ENCODE results near the gene FXR2.
A peak's percentile ranks its signal among the peaks of the same experiment; 100 is the strongest.

FXR2 gene

DNA sequence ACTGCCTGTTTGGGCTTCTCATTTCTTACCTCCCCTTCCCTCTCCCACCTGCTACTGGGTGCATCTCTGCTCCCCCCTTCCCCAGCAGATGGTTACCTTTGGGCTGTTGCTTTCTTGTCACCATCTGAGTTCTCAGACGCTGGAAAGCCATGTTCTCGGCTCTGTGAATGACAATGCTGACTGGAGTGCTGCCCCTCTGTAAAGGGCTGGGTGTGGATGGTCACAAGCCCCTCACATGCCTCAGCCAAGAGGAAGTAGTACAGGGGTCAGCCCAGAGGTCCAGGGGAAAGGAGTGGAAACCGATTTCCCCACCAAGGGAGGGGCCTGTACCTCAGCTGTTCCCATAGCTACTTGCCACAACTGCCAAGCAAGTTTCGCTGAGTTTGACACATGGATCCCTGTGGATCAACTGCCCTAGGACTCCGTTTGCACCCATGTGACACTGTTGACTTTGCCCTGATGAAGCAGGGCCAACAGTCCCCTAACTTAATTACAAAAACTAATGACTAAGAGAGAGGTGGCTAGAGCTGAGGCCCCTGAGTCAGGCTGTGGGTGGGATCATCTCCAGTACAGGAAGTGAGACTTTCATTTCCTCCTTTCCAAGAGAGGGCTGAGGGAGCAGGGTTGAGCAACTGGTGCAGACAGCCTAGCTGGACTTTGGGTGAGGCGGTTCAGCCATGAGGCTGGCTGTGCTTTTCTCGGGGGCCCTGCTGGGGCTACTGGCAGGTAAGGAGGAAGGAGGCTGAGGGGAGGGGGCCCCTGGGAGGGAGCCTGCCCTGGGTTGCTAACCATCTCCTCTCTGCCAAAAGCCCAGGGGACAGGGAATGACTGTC, 35.5 kb downstream of the FXR2 start, which contains the start of gene CD68:
CD68 (plus strand) TSS at position 638 of the 833 bp plus-strand sequence; CDS start at position 678, 40 bp downstream.
- peak in 21 of 42 donors; percentile 24 to 84 (median 54) for DNase-seq
- intact Hi-C loops (cut with DNase I), result loop anchor here (10.0 kb wide), 1 partner anchor 224 kb away; the partner anchor contains the start of genes KCTD11 and TMEM95

DNA sequence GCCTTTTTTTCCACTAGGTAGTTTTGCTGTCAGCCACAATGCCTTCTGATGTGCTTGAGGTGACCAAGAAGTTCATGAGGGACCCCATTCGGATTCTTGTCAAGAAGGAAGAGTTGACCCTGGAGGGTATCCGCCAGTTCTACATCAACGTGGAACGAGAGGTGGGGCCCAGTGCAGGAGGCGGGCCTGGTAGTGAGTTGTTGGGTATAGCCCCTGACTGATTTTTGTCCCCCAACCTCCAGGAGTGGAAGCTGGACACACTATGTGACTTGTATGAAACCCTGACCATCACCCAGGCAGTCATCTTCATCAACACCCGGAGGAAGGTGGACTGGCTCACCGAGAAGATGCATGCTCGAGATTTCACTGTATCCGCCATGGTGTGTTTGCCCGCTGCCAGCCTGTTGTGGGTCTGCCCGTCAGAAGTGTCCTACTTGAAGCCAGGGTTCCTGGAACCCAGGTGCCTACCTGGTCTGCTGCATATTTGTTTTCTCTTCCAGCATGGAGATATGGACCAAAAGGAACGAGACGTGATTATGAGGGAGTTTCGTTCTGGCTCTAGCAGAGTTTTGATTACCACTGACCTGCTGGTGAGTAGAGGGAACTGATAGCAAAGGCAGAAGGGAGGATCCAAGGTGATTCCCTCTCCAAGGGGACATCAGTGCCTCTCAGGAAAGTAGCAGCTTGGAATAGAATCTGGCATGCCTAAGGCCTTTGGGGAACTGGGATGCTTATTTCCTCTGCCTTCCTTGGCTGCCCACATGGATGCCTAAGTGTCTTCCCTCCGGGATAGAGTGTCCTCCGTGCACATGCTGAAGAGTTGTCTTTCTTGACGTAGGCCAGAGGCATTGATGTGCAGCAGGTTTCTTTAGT, 37.1 kb downstream of the FXR2 start:
- no peak for DNase-seq
- intact Hi-C loops (cut with DNase I), result loop anchor here (10.0 kb wide), 1 partner anchor 223 kb away; the partner anchor contains the start of genes KCTD11 and TMEM95

DNA sequence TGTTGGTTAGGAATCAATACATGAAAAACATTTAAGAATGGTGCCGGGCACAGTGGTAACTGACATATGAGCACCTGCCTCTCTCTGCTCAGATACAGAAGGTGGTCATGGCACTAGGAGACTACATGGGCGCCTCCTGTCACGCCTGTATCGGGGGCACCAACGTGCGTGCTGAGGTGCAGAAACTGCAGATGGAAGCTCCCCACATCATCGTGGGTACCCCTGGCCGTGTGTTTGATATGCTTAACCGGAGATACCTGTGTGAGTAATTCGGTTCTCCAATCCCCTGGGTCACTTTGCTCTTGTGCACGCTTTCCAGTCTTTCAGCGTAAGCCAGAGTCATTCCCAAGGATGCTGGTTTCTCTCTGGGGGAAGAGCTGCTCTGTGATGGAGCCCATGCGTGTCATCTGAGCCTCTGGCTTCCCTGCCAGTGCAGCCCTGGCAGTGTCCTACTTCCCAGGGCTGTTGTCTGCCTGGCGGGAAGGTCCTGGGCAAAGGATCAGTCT, 38.2 kb downstream of the FXR2 start:
- intact Hi-C loops (cut with DNase I), result loop anchor here (10.0 kb wide), 1 partner anchor 222 kb away; the partner anchor contains the start of genes KCTD11 and TMEM95
- no peak for DNase-seq

DNA sequence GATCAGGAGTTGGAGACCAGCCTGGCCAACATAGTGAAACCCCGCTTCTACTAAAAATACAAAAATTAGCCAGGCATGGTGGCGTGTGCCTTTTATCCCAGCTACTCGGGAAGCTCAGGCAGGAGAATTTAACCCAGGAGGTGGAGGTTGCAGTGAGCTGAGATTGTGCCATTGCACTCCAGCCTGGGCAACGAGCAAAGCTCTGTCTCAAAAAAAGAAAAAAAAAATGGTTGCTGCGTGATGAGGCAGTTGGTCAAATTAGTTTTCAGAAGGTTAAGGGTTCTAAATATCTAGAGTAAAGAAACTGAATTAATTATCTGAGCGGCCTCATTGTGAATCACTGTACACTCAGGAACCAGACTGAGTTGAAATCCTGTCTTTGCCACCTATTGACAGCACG, 38.7 kb downstream of the FXR2 start:
- DNase-seq, result no peak
- intact Hi-C loops (cut with DNase I), result loop anchor here (10.0 kb wide), 1 partner anchor 221 kb away; the partner anchor contains the start of genes KCTD11 and TMEM95

DNA sequence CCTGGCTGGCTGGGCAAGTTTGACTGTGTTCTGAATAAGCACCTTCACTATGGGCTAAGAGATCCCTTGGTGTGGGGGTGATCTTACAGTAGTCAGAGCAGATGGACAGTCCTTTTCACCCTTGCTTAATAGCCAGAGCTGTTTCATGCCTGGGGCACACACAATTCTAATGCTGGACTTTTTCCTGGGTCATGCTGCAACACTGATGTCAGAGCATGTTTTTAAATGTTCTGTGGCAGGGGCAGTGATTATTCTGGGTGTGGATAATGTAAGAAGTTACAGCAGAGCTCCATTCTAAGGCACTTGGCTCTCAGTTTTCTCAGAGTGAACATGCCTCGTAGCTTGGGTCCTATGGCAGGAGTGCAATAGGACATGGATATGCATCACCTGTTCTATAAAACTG, 39.2 kb downstream of the FXR2 start:
- no peak for DNase-seq
- intact Hi-C loops (cut with DNase I), result loop anchor here (10.0 kb wide), 1 partner anchor 221 kb away; the partner anchor contains the start of genes KCTD11 and TMEM95

DNA sequence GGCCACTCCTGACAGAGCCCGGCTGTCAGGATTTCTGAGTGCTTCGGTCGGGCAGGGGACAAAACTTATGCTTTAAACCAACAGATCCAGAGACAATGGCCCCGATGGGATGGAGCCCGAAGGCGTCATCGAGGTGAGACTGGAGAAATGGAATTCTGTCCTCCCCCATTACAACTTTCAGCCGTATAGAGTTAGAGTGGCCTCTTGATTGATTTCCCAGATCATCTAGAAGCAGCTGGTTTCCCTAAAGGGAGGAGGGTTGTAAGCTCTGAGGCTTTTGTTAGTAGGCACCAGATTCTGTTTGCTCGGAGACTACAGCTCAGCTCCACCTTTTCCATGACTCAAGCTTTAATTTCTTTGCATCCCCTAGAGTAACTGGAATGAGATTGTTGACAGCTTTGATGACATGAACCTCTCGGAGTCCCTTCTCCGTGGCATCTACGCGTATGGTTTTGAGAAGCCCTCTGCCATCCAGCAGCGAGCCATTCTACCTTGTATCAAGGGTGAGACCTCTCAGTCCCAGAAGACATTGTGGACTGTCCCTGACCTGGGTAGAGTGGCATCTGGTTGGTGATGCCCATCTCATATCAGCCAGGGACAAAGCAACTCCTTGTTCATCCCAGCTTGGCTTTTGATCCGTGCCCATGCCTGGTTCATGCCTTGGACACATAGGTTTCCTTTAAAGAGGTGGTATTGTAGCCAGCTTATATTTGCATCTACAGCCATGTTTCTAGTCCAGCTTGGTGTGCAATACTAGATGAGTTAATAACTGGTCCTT, 40.3 kb downstream of the FXR2 start:
- intact Hi-C loops (cut with DNase I), result loop anchor here (10.0 kb wide), 1 partner anchor 220 kb away; the partner anchor contains the start of genes KCTD11 and TMEM95
- DNase-seq, result no peak

DNA sequence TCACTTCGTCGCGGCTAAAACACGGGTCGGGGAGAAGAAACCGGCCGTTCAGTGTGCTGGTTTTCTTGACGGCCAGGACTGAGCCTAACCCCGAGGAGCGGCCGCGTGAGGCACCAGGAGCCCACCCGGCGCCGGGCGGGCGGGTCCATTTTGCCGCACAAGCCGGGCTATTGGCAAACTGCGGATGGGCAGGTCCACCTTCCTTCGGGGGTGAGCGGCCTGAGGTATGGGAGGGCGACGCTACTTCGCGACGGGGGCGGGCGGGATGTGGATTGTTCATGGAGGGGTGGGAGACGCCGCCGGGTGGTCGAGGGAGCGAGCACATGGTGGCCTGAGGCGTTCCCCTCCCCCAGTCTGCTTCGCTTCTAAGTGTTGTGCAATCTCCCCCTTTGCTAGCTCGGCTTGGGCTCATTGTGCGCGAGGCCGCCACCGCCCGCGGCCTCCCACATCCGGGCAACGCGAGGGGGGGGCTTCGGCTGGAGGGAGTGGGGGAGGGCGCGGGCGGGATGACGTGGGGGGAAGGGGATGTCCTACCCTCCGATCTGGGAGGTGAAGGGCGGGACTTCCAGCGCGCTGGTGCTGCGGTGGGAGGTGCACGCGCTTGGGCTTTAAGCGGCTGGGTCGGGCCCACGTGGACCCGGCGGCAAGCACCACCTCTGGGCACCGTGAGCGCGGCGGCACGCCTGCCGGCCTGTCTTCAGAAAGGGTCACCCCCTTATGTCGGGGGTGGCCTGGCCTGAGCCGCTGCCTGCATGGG, 41.2 kb downstream of the FXR2 start:
- DNase-seq, result peak; percentile 76 to 95 (median 89)
- intact Hi-C loops (cut with DNase I), result loop anchor here (10.0 kb wide), 1 partner anchor 219 kb away; the partner anchor contains the start of genes KCTD11 and TMEM95

DNA sequence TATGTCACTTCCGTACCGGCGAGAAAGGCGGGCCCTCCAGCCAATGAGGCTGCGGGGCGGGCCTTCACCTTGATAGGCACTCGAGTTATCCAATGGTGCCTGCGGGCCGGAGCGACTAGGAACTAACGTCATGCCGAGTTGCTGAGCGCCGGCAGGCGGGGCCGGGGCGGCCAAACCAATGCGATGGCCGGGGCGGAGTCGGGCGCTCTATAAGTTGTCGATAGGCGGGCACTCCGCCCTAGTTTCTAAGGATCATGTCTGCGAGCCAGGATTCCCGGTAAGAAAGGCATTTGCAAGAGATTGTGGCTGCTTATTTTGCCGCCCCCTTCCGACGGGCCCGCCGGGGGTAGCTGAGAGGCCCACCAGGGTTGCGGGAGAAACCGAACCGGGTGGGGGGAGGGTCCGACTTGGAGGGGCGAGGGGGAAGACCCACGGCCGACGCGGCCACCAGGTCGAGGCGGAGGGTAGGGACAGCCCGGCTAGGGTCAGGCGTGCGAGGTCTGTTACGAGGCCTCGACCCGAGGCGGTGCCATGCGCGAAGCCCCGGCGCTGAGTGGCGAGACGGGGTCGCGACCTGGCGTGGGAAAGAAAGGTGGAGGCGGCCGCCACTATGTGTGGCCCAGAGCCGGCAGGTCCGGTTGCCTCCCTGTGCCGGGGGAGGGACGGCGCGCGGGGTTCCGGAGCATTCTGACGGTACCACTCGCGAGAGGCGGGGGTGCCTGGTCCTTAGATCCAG, 41.9 kb downstream of the FXR2 start:
- peak; percentile 98 to 100 (median 100) for DNase-seq
- intact Hi-C loops (cut with DNase I), result loop anchor here (10.0 kb wide), 1 partner anchor 218 kb away; the partner anchor contains the start of genes KCTD11 and TMEM95

DNA sequence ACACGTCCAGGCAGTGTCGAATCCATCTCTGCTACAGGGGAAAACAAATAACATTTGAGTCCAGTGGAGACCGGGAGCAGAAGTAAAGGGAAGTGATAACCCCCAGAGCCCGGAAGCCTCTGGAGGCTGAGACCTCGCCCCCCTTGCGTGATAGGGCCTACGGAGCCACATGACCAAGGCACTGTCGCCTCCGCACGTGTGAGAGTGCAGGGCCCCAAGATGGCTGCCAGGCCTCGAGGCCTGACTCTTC, 42.4 kb downstream of the FXR2 start:
- no peak for DNase-seq
- intact Hi-C loops (cut with DNase I), result loop anchor here (10.0 kb wide), 1 partner anchor 217 kb away; the partner anchor contains the start of genes KCTD11 and TMEM95

DNA sequence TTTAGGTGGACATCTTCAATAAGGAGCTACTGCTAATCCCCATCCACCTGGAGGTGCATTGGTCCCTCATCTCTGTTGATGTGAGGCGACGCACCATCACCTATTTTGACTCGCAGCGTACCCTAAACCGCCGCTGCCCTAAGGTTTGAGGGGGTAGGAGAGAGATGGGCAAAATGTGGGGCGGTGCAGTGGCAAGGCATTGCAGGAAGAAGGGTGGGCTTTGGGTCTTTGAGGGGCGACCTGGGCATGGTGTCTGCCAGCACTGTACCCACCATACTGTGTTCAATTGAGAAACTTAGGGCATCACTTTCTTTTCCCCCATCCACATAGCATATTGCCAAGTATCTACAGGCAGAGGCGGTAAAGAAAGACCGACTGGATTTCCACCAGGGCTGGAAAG, 44.3 kb downstream of the FXR2 start:
- intact Hi-C loops (cut with DNase I), result loop anchor here (10.0 kb wide), 1 partner anchor 216 kb away; the partner anchor contains the start of genes KCTD11 and TMEM95
- no peak for DNase-seq

DNA sequence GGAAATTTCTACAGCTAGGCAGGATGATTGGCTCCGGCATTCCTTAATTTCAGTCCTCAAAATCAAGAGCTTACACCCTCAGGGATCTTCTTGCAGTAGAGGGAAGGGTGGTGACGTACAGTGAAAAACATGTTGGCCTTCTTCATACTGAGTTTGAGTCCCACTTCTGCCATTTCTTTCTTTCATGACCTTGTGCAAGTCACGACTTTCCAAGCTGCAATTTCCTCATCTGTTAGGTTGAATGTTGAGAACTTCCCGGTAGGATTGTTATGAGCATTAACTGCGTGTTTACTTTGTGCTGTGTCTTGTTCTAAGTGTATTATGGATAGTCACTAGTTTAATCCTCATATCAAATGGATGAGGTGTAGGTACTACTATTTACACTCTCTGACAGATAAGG, 45.1 kb downstream of the FXR2 start:
- intact Hi-C loops (cut with DNase I), result no loop called here
- DNase-seq, result no peak

DNA sequence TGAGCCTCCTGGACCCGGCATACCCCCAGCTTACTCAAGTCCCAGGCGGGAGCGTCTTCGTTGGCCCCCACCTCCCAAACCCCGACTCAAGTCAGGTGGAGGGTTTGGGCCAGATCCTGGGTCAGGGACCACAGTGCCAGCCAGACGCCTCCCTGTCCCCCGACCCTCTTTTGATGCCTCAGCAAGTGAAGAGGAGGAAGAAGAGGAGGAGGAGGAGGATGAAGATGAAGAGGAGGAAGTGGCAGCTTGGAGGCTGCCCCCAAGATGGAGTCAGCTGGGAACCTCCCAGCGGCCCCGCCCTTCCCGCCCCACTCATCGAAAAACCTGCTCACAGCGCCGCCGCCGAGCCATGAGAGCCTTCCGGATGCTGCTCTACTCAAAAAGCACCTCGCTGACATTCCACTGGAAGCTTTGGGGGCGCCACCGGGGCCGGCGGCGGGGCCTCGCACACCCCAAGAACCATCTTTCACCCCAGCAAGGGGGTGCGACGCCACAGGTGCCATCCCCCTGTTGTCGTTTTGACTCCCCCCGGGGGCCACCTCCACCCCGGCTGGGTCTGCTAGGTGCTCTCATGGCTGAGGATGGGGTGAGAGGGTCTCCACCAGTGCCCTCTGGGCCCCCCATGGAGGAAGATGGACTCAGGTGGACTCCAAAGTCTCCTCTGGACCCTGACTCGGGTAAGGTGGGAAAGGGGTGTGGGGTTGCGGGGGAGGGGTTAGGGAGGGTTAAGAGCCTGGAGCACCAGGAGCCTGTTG, 51.4 kb downstream of the FXR2 start:
- intact Hi-C loops (cut with DNase I), result no loop called here
- no peak for DNase-seq

DNA sequence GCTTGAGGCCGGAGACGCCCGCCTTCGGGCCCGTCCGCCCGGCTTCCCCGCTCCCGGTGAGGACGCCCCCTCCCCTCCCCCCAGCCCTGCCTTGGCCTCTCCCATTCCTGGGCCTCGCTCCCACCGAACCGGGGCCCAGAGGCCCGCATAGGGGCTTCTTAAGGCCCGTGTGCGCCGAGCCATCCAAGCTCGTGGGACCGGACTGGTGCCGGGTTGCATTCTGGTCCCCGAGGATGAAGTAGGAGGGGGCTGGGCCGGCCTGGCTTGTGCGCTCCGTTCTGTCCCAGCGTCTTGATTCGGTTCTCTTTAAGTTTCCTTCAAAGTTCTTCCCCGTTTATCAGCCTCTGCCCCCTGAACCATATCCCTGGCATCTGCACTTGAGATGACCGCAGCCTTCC, 52.5 kb downstream of the FXR2 start:
- intact Hi-C loops (cut with DNase I), result no loop called here
- DNase-seq, result no peak

DNA sequence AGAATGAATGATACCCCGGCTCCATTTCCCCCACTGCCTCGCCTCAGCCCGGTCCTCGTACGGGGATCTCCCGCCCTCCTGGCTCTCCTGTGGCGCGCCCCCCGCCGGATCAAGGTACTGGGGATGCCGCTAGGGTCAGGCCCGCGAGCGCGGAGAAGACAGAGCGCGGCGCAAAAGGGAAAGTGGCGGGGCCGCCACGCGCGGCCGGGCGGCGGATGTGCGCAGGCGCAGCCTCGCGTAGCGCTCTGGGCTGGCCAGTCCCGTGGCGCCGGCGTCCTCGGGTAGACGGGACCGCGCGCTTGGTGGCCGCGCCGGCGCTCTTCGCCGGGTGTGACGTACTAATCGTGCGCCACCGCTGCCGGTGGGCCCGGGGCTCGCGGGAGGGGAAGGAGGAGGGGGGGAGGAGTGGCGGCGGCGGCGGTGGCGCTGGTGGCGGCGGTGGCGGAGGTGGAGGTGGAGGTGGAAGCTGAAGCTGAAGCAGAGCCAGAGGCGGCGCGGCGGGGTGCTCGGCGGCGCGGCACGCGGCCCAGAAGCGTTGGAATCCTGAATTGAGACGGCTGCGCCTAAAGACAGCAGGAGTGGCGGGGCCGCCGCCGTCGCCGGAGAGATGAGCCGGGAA, 53.0 kb downstream of the FXR2 start, which contains the start of gene SENP3:
SENP3 (plus strand) TSS at position 331 of the 619 bp plus-strand sequence. CDS start 1,158 bp downstream, outside the sequence.
- intact Hi-C loops (cut with DNase I), result loop anchor here (2.0 kb wide), 2 partner anchors 47 to 125 kb away; no protein-coding TSS in a partner anchor
- DNase-seq, result peak; percentile 66 to 96 (median 90)

DNA sequence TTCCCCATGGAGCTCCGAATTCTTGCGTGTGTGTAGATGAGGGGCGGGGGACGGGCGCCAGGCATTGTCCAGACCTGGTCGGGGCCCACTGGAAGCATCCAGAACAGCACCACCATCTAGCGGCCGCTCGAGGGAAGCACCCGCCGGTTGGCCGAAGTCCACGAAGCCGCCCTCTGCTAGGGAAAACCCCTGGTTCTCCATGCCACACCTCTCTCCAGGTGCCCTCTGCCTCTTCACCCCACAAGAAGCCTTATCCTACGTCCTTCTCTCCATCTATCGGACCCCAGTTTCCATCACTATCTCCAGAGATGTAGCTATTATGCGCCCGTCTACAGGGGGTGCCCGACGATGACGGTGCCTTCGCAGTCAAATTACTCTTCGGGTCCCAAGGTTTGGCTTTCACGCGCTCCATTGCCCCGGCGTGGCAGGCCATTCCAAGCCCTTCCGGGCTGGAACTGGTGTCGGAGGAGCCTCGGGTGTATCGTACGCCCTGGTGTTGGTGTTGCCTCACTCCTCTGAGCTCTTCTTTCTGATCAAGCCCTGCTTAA, 53.6 kb downstream of the FXR2 start:
- peak; percentile 78 to 96 (median 89) for DNase-seq
- intact Hi-C loops (cut with DNase I), result loop anchor here (2.0 kb wide), 2 partner anchors 46 to 124 kb away; no protein-coding TSS in a partner anchor

Data from head of caudate nucleus (tissue), 42 donors.